ENCODE results near the gene SLC5A6.

DNA sequence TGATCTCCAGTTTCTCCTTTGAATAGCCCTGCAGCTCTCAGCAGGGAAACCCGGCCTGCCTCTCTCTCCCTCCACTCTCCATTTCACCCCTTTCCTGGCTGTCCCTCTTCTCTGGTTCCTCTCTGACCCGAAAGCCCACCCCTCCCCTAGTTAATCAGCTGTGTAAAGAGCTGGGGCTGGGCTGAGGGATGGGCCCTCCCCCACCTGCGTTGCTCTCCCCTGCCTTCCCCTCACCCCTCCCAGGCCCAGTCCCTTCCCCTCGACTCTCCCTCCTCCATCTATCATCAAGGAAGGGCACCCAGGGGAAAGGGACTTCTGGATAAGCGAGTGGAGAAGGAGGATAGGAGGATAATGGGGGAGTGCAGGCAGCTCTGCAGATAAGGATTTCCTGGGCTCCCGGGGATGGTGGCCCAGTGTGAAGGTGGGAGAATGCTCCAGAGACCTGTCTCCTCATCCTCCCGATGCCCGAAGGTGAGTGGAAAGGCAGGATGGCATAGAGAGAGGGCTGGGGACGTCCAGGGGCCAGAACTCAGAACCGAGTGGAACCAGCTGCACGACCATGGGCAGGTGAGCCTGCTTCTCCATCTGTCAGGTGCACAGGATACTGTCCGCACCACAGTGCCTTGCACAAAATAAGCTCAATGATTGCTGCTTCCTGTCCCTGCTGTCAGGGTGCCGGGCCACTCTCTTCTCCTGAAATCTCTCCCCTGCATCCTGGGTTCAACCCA, 38.7 kb upstream of the SLC5A6 start:
- TF ChIP-seq, protein P1, sequence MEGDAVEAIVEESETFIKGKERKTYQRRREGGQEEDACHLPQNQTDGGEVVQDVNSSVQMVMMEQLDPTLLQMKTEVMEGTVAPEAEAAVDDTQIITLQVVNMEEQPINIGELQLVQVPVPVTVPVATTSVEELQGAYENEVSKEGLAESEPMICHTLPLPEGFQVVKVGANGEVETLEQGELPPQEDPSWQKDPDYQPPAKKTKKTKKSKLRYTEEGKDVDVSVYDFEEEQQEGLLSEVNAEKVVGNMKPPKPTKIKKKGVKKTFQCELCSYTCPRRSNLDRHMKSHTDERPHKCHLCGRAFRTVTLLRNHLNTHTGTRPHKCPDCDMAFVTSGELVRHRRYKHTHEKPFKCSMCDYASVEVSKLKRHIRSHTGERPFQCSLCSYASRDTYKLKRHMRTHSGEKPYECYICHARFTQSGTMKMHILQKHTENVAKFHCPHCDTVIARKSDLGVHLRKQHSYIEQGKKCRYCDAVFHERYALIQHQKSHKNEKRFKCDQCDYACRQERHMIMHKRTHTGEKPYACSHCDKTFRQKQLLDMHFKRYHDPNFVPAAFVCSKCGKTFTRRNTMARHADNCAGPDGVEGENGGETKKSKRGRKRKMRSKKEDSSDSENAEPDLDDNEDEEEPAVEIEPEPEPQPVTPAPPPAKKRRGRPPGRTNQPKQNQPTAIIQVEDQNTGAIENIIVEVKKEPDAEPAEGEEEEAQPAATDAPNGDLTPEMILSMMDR (IDR thresholded peaks at IDR 0.05), result no peak
- no peak for TF ChIP-seq ZFX (IDR thresholded peaks at IDR 0.05; ENCODE audit: borderline replicate concordance)
